NCI-H2107 (cell line): Measurements from ENCODE around the gene MAB21L4.

ENCODE experiments used
- DNase-seq: peaks from one replicate; lab custom pipeline; 2025; lab: John Stamatoyannopoulos, UW

Gene MAB21L4

DNA sequence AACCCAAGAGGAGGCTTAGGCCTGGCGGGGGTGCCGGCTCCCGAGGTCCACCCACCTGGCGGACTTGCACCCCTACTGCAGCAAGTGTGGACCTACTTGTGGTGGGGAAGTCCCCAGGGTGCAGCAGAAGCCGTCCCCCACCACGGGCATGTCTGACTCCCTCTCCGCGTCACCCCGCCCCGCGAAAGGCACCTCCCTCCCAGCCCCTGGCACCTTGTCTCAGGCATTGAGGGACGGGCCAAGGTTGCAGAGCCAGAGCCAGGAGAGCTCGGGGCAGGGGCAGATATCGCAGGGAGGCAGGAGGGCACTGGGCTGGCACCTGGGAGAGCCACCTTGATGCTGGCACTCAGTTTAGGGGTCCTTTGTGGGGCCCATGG is 29.2 kb upstream of the MAB21L4 start:
- DNase-seq = no peak

DNA sequence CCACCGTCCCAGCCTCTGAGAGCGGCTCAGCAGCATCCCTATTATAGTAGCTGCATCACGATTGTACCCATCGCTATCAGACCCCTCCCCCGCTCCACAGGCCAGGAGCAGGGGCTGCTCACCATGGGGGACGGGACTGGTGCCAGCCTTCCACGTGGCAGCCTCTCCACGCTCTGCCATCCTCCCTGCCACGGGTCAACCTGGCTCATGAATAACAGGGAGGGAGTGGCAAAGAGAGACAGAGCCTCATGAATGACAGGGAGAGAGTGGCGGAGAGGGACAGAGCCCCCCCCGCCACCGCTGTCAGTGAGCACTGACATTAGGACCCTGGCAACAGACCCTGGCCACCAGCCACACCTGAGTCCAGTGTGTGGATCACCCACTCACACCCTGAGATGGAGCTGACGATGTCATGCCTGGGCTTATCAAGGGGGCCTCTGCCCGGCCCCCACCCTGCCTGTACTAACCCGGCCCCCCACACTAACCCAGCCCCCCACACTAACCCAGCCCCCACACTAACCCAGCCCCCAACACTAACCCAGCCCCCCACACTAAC is 27.1 kb upstream of the MAB21L4 start:
- no peak for DNase-seq

DNA sequence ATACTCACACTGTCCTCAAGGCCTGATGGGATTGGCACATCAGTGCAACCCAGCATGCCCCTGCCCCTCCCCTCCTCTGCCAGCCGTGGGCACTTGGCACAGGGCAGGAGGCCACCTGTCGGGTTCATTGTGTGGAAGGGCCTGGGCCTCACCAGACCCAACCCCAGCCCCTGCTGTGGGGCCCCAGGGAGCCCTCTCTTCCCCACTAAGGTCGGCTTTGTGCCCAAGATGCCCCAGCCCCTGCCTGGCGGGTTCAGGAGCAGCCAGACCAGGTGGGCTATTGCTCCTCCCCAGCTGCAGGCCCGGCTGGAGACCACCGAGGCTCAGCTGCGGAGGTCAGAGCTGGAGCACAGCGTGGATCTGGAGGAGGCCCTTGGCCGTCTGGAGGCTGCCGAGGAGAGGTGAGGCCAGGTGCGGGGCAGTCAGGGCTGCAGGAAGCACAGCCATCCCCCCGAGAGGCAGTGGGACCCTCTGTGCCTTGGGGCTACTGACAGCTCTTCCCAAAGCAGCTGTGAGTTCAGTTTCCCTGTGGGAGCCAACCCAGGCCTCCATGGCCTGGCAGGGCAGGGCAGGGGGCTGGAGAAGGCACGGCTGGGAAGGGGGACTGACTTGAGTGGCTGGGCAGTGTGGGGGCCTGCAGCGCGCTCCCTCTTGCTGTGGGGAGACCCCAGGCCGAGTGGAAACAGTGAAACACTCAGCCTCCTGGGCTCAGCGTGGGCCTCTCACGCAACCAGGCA is 26.5 kb upstream of the MAB21L4 start:
- no peak for DNase-seq

DNA sequence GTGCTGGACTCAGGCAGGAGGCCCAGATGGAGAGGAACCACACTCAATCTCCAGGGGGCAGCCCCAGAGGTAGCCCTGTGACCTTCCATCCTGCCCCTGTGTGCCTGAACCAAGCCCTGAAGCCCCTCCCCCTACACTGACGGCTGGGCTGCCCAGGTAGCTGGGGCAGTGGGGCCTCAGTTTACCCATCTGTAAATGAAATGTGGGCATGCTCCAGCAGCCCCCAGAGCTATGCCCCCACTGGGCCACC is 26.0 kb upstream of the MAB21L4 start:
- DNase-seq = no peak

DNA sequence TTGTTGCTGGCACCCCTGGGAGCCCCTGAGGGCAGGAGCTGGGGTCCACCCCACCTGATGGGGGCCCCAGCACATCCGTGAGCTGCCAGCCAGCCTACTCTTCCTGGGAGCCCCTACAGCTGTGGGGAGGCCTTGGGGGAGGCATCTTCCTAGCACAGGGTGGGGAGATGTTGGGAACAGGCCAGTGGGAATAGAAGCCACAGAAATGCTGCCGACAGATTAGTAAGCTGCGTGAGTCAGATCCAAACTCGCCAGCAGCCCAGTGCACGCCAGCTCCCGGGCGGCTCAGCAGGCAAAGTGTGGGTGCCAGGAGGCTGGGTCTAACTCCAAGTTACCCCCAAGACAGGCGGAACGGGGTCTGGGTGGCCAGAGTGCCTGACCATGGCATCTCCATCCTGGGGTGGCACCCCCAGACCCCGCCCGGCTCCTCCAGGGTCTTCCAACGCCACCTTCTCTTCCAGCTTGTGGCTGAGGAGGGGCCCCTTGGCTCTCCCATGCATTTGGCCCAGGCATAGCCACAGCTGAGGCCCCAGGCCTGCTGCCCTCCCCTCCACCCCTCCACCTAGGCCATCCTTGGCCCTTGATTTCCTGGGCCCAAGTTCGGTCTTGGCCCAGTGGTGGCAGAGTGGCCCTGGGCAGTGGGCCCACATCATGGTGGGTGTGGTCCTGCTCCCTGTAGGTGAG is 25.5 kb upstream of the MAB21L4 start:
- DNase-seq = no peak

DNA sequence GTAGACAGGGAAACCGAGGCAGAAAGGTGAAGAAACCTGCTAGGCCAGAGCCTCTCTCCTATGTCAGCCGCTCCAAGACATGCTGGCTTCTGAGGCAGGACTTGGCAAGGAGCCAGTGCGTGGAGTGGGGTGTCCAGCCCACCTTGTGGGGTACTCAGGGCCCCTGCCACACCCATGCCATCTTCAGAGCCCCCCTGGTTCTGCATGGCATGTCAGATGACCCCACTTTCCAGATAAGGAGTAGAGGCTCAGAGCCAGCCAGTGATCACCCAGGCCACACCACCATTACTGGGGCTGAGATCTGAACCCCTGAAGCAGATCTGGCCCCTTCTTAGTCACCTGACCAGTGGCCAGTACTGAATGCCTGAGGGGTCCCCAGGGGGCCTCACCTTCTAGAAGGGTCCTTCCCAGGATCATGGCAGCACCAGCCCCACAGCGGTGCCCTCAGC is 24.9 kb upstream of the MAB21L4 start:
- no peak for DNase-seq

DNA sequence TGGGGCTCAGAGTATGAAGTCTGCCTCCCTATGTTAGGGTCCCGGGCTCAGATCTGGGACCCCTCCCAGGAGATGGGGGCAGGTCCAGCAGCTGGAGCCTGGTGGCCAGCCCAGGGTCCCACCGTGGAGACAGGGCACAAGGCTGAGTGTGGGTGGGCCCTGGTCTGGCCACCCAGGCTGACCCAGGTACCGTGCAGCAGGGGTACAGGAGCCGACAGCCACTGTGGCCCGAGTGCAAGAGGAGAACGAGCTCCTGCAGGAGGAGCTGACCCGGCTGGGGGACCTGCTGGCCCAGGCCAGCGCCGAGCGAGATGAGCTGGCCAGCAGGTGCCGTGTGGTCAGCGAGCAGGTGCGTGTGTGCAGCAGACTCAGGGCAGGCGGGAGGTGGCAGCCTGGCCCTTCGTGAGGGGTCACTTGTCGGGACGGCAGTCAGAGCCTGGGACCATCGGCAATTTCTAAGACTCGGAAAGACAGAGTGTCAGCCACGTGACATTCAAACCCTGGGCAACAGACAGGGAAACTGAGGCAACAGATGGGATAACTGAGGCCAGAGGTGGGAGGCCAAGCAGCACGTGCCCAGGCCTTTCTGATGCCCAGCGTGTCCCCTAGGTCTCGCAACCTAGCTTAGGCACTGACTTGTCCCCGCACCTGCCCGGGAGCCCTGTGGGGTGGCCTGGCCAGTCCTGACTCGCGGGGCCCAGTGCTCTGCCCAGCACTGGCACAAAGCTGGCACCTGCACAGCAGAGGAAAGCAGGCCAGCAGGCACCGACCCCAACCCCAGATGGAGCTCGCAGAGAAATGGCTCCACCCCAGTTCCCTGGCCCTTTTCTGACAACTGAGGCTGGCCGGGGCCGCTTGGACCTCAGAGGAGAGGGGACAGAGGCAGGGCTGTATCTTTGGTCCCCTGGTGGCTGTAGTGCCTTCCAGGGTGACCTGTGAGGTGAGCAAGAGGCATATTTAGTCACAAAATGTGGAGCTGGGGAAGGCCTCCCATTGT is 24.1 kb upstream of the MAB21L4 start:
- no peak for DNase-seq

DNA sequence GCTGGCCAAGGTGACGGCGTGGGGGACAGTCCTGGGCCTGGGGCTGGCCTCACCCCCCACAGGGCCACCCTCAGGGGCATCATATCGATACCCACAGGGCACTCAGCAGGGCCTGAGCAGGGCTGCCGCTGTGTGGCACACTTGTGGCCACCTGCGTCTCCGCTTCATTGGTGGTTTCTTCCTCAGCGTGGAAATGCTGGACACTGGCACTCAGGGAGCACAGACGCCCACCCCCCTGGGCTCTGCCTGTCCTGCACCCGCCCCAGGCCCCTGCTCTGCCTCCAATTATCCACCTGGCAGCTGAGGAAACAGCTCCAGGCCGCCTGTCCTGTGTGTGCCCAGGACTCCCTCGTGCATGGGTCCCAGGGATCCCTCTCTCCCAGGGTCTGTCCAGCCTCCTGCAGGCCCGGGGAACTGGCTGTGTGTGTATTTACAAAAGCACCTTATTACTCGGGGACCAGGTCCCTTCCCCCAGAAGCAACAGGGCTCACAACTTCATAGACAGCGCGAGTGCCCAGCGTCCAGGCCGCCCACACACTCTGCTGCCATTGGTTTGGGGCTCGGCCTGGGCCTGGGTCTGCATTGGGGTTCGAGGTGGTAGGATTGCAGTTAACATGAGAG is 23.3 kb upstream of the MAB21L4 start:
- no peak for DNase-seq

DNA sequence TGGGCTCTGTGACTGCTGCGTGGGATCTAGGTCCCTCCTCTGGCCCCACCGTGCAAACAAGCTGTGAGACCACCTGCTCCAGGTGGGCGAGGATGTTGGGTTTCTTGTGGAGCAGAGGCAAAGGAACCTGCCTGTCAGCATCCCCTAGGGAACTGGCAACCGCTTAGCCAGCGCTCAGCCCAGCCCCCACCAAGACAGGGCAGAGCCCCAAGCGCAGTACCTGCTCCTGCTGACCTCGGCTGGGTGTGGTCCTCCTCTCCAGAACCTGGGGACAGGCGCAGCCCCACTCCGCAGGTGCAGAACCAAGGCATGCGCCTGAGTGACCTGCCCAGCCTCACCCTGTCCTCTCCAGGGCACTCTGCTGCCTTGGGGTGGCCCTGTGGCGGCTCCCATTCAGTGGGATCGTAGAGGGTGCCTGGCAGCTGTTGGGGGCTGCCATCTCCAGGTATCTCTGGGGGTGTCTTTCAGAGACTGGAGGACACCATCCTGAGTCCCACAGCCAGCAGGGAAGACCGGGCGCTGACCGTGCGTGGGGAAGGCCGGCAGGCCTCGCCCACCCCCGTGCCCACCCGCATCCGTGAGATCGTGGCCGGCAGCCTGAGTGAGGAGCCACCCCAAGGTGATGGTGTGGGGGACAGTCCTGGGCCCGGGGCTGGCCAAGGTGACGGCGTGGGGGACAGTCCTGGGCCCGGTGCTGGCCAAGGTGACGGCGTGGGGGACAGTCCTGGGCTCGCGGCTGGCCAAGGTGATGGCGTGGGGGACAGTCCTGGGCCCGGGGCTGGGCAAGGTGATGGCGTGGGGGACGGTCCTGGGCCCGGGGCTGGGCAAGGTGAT is 22.5 kb upstream of the MAB21L4 start:
- no peak for DNase-seq

DNA sequence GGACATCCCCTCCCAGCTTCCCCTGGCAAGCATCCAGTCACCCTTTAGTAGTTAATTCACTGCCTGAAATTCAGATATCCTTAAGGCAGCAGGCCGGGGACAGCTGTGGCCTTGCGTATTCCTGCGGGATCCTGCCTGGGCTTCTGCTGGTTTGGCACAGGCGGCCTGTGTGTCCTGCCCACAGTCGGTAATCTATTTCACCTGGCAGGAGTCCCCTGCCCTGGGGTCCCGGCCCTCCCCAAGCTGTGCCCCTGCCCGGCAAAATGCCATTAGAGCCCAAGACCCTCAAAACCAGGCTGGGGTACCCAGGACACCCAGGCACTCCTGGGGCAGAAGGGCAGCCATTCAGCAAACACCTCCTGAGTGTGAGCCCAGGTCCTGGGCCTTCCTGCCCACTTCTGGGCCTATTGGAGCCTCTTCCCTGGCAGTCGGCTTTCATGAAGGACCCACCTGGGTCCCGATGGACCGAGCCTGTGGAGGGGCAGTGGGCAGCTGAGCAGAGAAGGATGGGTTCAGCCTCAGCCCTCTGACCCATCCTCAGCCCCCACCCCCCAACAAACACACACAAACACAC is 21.8 kb upstream of the MAB21L4 start:
- DNase-seq = no peak

DNA sequence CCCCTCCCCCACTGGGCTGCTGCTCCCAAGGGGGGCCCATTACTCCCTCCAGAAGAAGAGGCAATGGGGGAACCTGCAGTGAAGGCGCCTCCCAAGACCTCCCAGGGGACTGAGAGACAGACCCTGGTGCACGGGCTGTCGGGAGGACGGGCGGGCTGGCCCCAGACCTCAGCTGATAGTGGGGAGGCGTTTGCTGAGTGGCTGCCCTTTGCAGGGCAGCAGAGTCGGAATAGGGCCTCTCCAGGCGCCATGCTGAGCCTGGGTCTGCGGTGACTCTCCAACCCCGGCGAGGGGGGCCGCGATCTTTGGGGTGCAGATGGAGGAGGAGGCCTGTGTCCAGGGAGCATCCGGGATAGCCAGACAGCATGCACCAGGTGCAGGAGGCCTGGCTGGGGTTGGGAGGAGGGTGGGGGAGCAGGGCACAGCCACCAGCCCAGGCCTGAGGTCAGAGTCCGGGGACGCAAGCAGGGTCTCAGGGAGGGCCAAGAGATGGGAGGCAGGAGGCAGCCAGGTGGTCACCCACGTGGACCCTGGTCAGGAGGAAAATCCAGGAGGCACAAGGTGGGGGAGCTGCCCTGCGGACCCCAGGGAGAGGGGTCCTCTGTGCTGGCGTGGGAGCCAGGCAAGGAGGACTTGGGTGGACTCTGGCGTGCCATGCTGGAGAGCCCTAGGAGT is 21.2 kb upstream of the MAB21L4 start:
- no peak for DNase-seq

DNA sequence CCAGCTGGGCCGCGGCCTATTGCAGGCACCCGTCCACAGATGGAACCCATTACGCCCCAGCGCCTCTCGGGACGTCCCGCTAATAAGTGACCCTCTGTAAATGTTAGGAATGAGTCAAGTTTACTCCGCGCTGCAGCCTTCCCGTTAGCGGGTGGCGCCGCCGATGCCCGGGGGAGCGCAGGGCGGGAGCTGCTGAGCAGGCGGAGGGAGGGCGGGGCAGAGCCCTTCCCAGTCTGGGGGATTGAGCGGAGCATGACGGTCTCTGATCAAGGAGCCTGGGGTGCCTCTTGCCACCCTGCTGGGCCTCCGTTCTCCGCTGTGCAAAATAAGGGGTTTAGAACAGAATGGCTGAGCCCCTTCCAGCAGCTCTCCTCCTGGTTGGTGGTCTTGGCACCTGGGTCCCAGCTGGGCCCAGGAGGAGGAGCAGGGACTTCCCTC is 20.6 kb upstream of the MAB21L4 start:
- DNase-seq = no peak

DNA sequence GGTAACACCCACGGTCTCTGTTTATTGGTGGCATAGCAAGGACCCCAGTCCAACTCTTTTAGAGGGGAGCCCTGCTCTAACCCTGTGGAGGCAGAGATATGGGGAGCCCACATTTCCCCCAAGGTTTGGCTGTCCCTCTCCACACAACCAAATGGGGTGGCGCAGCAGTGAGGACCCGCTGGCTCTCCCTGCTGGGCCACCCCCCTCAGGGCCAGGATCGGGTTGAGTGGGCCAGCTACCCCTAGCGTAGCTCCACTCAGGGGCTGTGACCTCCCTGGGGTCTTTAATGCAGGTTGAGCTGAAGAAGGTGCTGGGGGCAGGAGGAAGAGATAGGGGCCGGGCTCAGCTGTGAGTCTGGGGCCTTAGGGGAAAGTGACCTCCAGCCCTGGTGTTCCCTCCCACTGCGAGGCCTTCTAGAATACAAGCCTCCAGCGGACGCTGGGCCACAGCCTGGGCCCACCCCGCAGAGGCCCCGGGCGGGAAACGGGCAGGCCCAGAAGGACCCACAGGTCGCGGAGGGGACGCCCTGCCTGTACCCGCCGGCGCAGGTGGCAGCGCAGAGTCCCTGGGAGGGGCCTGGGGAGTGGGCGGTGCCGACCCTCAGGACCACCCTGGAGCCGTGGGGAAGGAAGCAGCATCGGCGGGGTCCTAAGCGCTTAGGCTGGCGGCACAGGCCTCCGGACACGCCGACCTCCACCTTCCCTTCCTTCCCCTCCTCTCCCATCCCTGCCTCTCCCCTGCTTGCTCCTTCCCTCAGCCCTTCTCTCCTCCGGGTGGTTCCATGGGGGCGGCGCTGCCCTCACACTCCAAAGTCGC is 19.8 kb upstream of the MAB21L4 start:
- no peak for DNase-seq

DNA sequence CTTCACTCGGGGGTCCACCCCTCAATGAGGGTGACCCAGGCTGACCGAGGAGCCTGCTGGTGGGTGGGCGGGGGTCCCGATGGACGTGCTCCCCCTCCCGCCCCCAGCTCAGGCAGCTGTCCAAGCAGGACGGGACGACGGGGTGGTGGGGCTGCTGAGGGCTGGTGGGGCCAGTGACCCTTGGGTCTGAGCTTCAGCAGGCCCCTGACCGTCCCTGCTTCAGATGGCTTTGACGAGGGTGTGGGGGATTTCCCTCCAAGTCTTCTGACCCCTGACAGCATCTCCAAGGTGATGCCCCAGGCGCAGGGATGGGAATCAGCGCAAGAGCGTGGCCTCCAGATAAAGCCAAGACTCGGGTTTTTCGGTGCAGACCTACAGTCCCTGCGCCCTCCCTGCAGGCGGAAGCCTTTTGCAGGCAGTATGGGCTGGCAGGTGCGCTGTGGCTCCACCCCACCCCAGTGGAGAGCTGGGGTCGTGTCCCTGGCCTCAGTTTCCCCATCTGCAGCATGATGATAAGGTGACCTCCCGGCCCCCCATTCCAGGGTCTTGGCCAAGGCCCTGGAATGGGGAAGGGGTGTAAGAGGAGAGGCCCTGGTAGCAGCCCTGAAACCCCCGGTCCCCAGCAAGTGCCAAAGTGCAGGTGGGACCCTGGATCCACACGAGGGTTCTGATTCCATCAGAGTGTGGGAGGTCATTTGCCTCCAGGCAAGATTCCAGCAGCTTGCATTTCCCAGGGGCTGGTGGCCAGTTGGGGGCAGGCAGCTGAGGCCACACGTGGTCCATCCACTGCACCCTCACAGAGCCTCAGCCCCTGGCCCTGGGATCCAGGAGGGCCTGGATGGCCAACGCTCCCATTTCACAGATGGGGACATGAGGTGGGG is 18.9 kb upstream of the MAB21L4 start:
- no peak for DNase-seq

DNA sequence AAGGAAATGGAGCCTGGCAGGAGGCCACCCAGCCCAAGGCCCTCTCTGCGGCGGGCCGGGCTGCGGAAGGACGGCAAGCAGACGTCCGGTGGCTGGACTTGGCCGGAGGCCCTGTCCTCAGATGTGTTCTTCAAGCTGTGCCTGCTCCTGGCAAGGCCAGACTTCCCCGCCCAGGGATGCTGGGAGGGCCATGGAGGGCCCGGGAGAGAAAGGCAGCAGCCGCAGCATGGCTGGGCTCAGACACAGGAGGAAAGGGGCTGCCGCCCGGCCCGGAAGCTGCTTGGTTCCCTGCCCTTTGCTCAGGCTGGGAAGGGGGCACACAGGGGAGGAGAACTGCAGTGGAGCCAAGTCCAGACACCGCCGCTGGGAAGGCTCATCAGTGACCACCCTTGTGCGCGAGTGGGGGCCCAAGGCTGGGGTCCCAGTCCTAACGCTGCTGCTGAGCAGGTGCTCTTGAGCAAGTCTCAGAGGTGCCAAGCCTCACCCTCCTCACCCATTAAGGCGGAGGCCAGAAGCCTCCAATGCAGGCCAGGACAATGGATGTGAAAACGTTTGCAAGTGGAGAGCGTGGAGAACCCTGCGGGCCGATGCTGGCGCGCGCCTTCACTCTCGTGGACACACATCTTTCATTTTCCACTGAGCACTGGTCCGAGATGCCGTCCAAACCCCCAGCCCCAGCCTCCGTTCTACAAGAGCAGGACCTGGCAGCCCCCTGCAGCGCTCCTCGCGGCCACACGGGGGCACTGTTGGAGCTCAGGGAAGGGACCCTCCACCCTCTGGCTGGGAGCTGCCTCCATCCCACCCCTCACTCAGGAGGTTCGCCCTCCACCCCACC is 18.1 kb upstream of the MAB21L4 start:
- no peak for DNase-seq

DNA sequence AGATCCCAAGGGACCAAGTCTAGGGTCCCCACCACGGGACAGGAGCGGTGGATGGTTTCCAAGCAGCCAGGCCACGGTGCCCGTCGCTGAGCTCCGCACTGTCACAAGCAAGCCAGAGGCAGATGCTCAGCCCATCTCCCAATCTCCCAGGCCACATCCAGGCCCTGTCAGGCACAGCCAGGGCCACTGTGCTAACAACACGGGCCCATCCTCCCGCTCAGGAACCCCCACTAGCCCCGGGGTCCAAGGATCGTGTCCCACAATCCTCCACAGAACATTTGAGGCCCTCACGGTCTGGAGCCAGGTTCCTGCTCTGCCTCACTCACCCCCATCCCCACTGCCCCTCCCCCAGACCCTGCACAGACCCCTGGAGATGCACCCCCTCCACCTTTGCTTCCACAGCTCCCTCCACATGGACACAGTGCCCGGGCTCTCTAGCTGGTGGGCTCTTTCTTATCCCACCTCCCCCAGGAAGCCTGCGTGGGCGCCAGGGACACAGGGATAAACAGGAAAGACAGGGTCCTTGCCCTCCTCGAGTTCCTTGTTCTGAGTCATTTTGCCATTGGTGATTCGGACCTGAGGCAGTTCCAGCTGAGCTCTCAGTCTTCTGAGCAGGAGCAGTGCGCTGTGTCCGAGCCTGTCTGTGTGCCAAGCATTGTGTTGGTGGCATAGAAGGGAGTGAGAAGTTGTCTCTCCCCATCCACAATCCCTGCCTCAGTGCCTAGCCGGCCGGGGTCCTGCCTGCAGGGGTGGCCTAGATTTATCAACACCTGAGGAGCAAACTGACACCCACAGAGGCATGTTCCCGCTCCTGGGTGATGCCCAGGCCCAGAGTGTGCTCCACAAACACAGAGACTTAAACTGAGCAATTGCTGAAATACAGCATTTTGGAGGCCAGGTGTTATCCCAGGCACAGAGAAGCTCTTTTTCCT is 17.2 kb upstream of the MAB21L4 start:
- DNase-seq = no peak
